Measurements from ENCODE around the gene PYM1. TPM values are rescaled to one million over a fixed set of nuclear protein-coding genes. Genes with fewer than 3 reads are reported as not detected.

The PYM1 gene
- total and polyA plus RNA-seq, 2 of the 4 experiments (the other 2 are of a cell fraction): 26.5 to 27.8 TPM

DNA sequence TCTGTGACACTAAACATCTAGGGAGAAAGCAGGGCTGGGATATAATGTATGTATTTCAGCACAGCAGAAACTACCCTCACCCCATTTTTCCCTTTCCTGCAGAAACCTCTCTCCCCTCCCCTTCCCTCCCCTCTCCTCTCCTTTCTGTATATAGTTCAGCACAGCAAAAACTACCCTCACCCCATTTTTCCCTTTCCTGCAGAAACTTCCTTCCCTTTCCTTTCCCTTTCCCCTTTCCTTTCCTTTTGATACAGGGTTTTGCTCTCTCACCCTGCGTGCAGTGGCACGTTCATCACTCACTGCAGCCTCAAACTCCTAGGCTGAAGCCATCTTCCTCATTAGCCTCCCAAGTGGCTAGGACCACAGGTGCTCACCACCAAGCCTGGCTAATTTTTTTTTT is 36.1 kb upstream of the PYM1 start:
- Histone ChIP-seq H2BK5ac (ENCODE audit: low read depth, low read length, poor library complexity, severe bottlenecking) (no peak overlapping the region), H4K8ac (ENCODE audit: low read depth in 2 of 2, low read length in 2 of 2) (no peak overlapping the region), H3K9me1 (ENCODE audit: insufficient read depth, low read length) (0 out of 2 replicates have a peak, but pooled peaks cover 6% of the 10 kb centered on the region), H3K4me1 (ENCODE audit: control insufficient read depth, insufficient read depth, low read length) (peaks cover 7% of the 10 kb centered on the region), H3K27me3 (ENCODE audit: control insufficient read depth, insufficient read depth, low read length) (no peaks in the 10 kb centered on the region), H3K14ac (replicated peaks; ENCODE audit: low read depth, low read length) (no peak overlapping the region; the same call in 1 of the 2 replicates), H2BK20ac (ENCODE audit: low read depth, low read length) (no peak overlapping the region), H4K5ac (ENCODE audit: low read depth, low read length) (no peak overlapping the region), H3K9me3 (ENCODE audit: control insufficient read depth, insufficient read depth, low read length) (no peaks in the 10 kb centered on the region), H3K4ac (ENCODE audit: low read depth, low read length) (no peak overlapping the region), H4K91ac (ENCODE audit: insufficient read depth, low read depth, low read length) (no peak overlapping the region), H3K18ac (ENCODE audit: low read depth, low read length) (no peak overlapping the region), H3K36me3 (ENCODE audit: control insufficient read depth, insufficient read depth, low read length) (no peaks in the 10 kb centered on the region; the same call in 1 of the 2 replicates), H3K27ac (ENCODE audit: insufficient read depth, low read length) (no peak overlapping the region), H2BK15ac (ENCODE audit: low read depth, low read length) (no peak overlapping the region), H3K79me1 (ENCODE audit: low read depth in 1 of 2, low read length in 2 of 2) (peaks cover 3 to 29% of the 10 kb centered on the region in 2 experiments; a peak in 2 of 4 replicates), H3K4me3 (ENCODE audit: insufficient read depth, low read depth, low read length) (no peak overlapping the region), H3K4me2 (ENCODE audit: low read depth, low read length) (no peak overlapping the region), H2AK5ac (ENCODE audit: low read depth, low read length) (no peak overlapping the region), H3K9ac (ENCODE audit: low read depth, low read length) (no peak overlapping the region), H2AK9ac (replicated peaks; ENCODE audit: low read depth, low read length, poor library complexity) (no peak overlapping the region), H2BK120ac (ENCODE audit: low read depth, low read length) (no peak overlapping the region), H4K20me1 (ENCODE audit: insufficient read depth, low read length) (no peaks in the 10 kb centered on the region), H3K56ac (ENCODE audit: extremely low read depth, insufficient read depth, low read length) (no peak overlapping the region), H2AFZ (replicated peaks; ENCODE audit: low read length, poor library complexity) (peak overlapping the region; percentile 60), H3K23ac (ENCODE audit: low read depth, low read length) (no peak overlapping the region)
- DNase-seq (no peak), ATAC-seq (ENCODE audit: low read depth) (no peak)
- in situ Hi-C loops (cut with MboI; ENCODE audit: low sequenced_read_pairs) (no loop called here), intact Hi-C loops (cut with micrococcal nuclease) (no loop called here), dilution Hi-C loops (cut with HindIII; ENCODE audit: low sequenced_read_pairs, unreplicated experiment) (no loop called here)
- WGBS, 2 experiments (ENCODE audit: extremely low coverage in 2 of 2, insufficient read length in 1 of 2): 90% methylated on average over 2 of the region's 2 CpGs; no CpG with 5 or more reads in 1 of the 2 experiments
- no TSS peak for BruUV-seq (replicated peaks)
- TF ChIP-seq CEBPB (IDR thresholded peaks at IDR 0.05; ENCODE audit: low read depth, low read length) (no peak), MAFK (IDR thresholded peaks at IDR 0.05; ENCODE audit: low read depth, low read length) (no peak), RAD21 (IDR thresholded peaks at IDR 0.05; ENCODE audit: low read length) (no peak), NFE2L2 (IDR thresholded peaks at IDR 0.05; ENCODE audit: low read depth, low read length) (no peak), CHD1 (IDR thresholded peaks at IDR 0.05; ENCODE audit: low read depth, low read length) (no peak), MAZ (IDR thresholded peaks at IDR 0.05; ENCODE audit: borderline replicate concordance, low read depth, low read length) (no peak), POLR2A (IDR thresholded peaks at IDR 0.05; ENCODE audit: low read depth, low read length) (no peak), RFX5 (IDR thresholded peaks at IDR 0.05; ENCODE audit: low read depth, low read length) (no peak), RCOR1 (IDR thresholded peaks at IDR 0.05; ENCODE audit: insufficient replicate concordance, low read length) (no peak), BHLHE40 (IDR thresholded peaks at IDR 0.05; ENCODE audit: low read depth, low read length) (no peak), FOS (IDR thresholded peaks at IDR 0.05; ENCODE audit: low read depth, low read length) (no peak), SMC3 (IDR thresholded peaks at IDR 0.05; ENCODE audit: low read depth, low read length) (no peak), MXI1 (IDR thresholded peaks at IDR 0.05; ENCODE audit: borderline replicate concordance, low read depth, low read length) (no peak)
- TF ChIP-seq, protein P1, sequence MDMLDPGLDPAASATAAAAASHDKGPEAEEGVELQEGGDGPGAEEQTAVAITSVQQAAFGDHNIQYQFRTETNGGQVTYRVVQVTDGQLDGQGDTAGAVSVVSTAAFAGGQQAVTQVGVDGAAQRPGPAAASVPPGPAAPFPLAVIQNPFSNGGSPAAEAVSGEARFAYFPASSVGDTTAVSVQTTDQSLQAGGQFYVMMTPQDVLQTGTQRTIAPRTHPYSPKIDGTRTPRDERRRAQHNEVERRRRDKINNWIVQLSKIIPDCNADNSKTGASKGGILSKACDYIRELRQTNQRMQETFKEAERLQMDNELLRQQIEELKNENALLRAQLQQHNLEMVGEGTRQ (IDR thresholded peaks at IDR 0.05; ENCODE audit: low read depth, low read length): no peak
- TF ChIP-seq, protein P2, sequence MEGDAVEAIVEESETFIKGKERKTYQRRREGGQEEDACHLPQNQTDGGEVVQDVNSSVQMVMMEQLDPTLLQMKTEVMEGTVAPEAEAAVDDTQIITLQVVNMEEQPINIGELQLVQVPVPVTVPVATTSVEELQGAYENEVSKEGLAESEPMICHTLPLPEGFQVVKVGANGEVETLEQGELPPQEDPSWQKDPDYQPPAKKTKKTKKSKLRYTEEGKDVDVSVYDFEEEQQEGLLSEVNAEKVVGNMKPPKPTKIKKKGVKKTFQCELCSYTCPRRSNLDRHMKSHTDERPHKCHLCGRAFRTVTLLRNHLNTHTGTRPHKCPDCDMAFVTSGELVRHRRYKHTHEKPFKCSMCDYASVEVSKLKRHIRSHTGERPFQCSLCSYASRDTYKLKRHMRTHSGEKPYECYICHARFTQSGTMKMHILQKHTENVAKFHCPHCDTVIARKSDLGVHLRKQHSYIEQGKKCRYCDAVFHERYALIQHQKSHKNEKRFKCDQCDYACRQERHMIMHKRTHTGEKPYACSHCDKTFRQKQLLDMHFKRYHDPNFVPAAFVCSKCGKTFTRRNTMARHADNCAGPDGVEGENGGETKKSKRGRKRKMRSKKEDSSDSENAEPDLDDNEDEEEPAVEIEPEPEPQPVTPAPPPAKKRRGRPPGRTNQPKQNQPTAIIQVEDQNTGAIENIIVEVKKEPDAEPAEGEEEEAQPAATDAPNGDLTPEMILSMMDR (conservative IDR thresholded peaks at IDR 0.05; ENCODE audit: low read depth, low read length): no peak
- TF ChIP-seq, protein P3, sequence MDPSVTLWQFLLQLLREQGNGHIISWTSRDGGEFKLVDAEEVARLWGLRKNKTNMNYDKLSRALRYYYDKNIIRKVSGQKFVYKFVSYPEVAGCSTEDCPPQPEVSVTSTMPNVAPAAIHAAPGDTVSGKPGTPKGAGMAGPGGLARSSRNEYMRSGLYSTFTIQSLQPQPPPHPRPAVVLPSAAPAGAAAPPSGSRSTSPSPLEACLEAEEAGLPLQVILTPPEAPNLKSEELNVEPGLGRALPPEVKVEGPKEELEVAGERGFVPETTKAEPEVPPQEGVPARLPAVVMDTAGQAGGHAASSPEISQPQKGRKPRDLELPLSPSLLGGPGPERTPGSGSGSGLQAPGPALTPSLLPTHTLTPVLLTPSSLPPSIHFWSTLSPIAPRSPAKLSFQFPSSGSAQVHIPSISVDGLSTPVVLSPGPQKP (IDR thresholded peaks at IDR 0.05; ENCODE audit: borderline replicate concordance, low read depth, low read length): no peak
- POLR2A ChIA-PET (ENCODE audit: unreplicated experiment): no interaction called here
- CTCF ChIA-PET: no interaction called here

Data from IMR-90 (cell line).